ENCODE measurements around the gene PNMA8A. TPM values are rescaled to one million over a fixed set of nuclear protein-coding genes. Genes with fewer than 3 reads are reported as not detected.
A peak's percentile ranks its signal among the peaks of the same experiment; 100 is the strongest.

Gene PNMA8A
- total and polyA plus RNA-seq, 2 of the 8 experiments (the other 6 are each of a cell fraction or from before 2014, with no cell fraction given), result 10.0 to 22.8 TPM

GRCh38 chr19:46492841-46493235, 21.5 kb upstream of the PNMA8A start:
- Histone ChIP-seq H3K27me3 (replicated peaks in 1 of 4; ENCODE audit: control insufficient read depth in 3 of 4, extremely low read depth in 1 of 4, insufficient read depth in 3 of 4, low read length in 3 of 4) (peaks cover 33 to 78% (median 74%) of the 10 kb centered on the region in 4 experiments), H3K9ac (replicated peaks in 1 of 4; ENCODE audit: extremely low read depth in 1 of 4, low read depth in 3 of 4, low read length in 3 of 4) (no peak overlapping the region)
- CTCF ChIA-PET (ENCODE audit: partially characterized antibody), result interaction anchor here (0.6 to 6.7 kb wide), 6 partner anchors 9 to 92 kb away, joined by 4 to 254 read pairs (median 5); no protein-coding TSS in a partner anchor

More at GRCh38 chr19:46492841-46493235, 21.5 kb upstream of the PNMA8A start:
- Histone ChIP-seq H2BK20ac (ENCODE audit: low read length) (no peak overlapping the region), H4K5ac (ENCODE audit: insufficient read length, low read depth, low read length) (no peak overlapping the region), H3K79me2 (ENCODE audit: control insufficient read depth in 1 of 2, insufficient read depth in 2 of 2, low read length in 2 of 2) (no peaks in the 10 kb centered on the region), H3K79me1 (ENCODE audit: low read depth, low read length) (no peaks in the 10 kb centered on the region), H4K8ac (ENCODE audit: extremely low read depth, insufficient read depth, low read length) (peak overlapping the region; percentile 58), H2BK120ac (replicated peaks; ENCODE audit: low read depth, low read length) (no peak overlapping the region), H4K20me1 (replicated peaks in 1 of 2; ENCODE audit: control insufficient read depth in 1 of 2, insufficient read depth in 2 of 2, low read length in 2 of 2) (peaks cover 3 to 5% of the 10 kb centered on the region in 2 experiments), H2AK5ac (ENCODE audit: low read depth, low read length) (no peak overlapping the region; the same call in 1 of the 2 replicates), H2BK15ac (ENCODE audit: low read length) (no peak overlapping the region), H3K4me3 (ENCODE audit: extremely low read depth in 1 of 4, insufficient read depth in 2 of 4, low read depth in 3 of 4, low read length in 4 of 4) (peak overlapping the region; percentile 15 to 61 (median 22); a peak in 7 of 8 replicates), H2AFZ (ENCODE audit: low read length) (no peak overlapping the region; the same call in 1 of the 2 replicates), H3K4me2 (ENCODE audit: insufficient read depth in 1 of 2, low read depth in 2 of 2, low read length in 2 of 2) (peak overlapping the region; percentile 47 to 74), H3K9me3 (ENCODE audit: insufficient read depth in 2 of 2, low read depth in 1 of 2, low read length in 1 of 2) (no peaks in the 10 kb centered on the region), H3K14ac (ENCODE audit: insufficient read length) (no peak overlapping the region), H2BK5ac (ENCODE audit: low read depth, low read length) (no peak overlapping the region), H3K56ac (replicated peaks; ENCODE audit: insufficient read length, low read depth, low read length) (no peak overlapping the region), H3K23me2 (ENCODE audit: low read depth, low read length) (peaks cover 14% of the 10 kb centered on the region; the same call in 1 of the 2 replicates), H3K4me1 (replicated peaks in 1 of 4; ENCODE audit: control insufficient read depth in 3 of 4, insufficient read depth in 4 of 4, low read length in 3 of 4) (peaks cover 5 to 36% (median 25%) of the 10 kb centered on the region in 4 experiments), H3K27ac (ENCODE audit: low read depth, low read length) (no peak overlapping the region), H3K18ac (ENCODE audit: extremely low read depth, low read length) (peak overlapping the region; percentile 60), H3K23ac (ENCODE audit: insufficient read length) (no peak overlapping the region), H4K91ac (replicated peaks; ENCODE audit: insufficient read length, low read length) (peak overlapping the region; percentile 47), H3K4ac (replicated peaks; ENCODE audit: insufficient read length, low read depth, low read length) (no peak overlapping the region), H2BK12ac (ENCODE audit: low read depth, low read length) (peak overlapping the region; percentile 75; the same call in 1 of the 2 replicates), H3K36me3 (ENCODE audit: control insufficient read depth in 2 of 4, insufficient read depth in 4 of 4, low read length in 3 of 4) (no peaks in the 10 kb centered on the region)
- 6% methylated on average over 10 of the region's 17 CpGs; no CpG with 5 or more reads in 1 of the 2 experiments for WGBS, 2 experiments (ENCODE audit: extremely low coverage in 1 of 2, insufficient coverage in 1 of 2, insufficient read length in 1 of 2, insufficient replicate concordance in 2 of 2, low coverage in 1 of 2, low lambda C conversion rate in 2 of 2, missing lambda C conversion rate in 1 of 2)
- TF ChIP-seq SUZ12 (IDR thresholded peaks at IDR 0.05; ENCODE audit: low read length) (peak; percentile 40; the same call in 1 of the 2 replicates), EZH2 (IDR thresholded peaks at IDR 0.05; ENCODE audit: low read depth, low read length, severe bottlenecking) (no peak), E2F6 (IDR thresholded peaks at IDR 0.05) (peak; percentile 31; the same call in 1 of the 2 replicates), POU5F1 (IDR thresholded peaks at IDR 0.05; ENCODE audit: low read depth, low read length) (no peak), MAX (IDR thresholded peaks at IDR 0.05) (peak; percentile 72; the same call in 1 of the 2 replicates)
- FAIRE-seq (no peak), DNase-seq (ENCODE audit: low read depth in 1 of 2, low spot score in 2 of 2) (no peak)
- POLR2A ChIA-PET (ENCODE audit: partially characterized antibody), result interaction anchor here (1.1 kb wide), 1 partner anchor 19 kb away, joined by 6 read pairs; no protein-coding TSS in a partner anchor

Measured in H1 (cell line).